HepG2 (cell line): ENCODE data around the gene SIRT7. TPM values are rescaled to one million over a fixed set of nuclear protein-coding genes. Genes with fewer than 3 reads are reported as not detected.
A peak's percentile ranks its signal among the peaks of the same experiment; 100 is the strongest.

Source experiments
- ATF7 ChIP-seq, 2 experiments: fragments of 450-650 bp in 1 of 2; sonication (generic) in 1 of 2; formaldehyde crosslinking in 1 of 2; IDR thresholded peaks; 2 replicates each; pipeline versions ENCODE4 v1.4.0 to v1.6.1; 2016 to 2020; ENCODE audit warnings: antibody characterized with exemption in 1 of 2, mild to moderate bottlenecking in 1 of 2, missing genetic modification reagents in 1 of 2
- ATF7-NPFF ChIP-seq: sonication (generic); formaldehyde crosslinking; IDR thresholded peaks from 2 replicates; pipeline ENCODE4 v1.8.1; 2023; ENCODE audit warnings: mild to moderate bottlenecking, low read depth, missing genetic modification reagents, moderate library complexity
- CBFB ChIP-seq: sonication (generic); formaldehyde crosslinking; IDR thresholded peaks from 2 replicates; pipeline ENCODE4 v1.4.0; 2020; ENCODE audit warnings: missing genetic modification reagents
- DNMT1 ChIP-seq: sonication (generic); formaldehyde crosslinking; IDR thresholded peaks from 2 replicates; pipeline ENCODE4 v1.5.1; 2020; ENCODE audit warnings: mild to moderate bottlenecking, missing genetic modification reagents
- ESRRA ChIP-seq: sonication (generic); formaldehyde crosslinking; IDR thresholded peaks from 2 replicates; pipeline ENCODE4 v1.5.1; 2020; ENCODE audit warnings: mild to moderate bottlenecking, low read depth, missing genetic modification reagents
- KLF11 ChIP-seq: IDR thresholded peaks from 2 replicates; pipeline ENCODE4 v1.6.1; 2016; ENCODE audit warnings: missing compliant biosample characterization
- NR3C1 ChIP-seq: sonication (generic); formaldehyde crosslinking; IDR thresholded peaks from 2 replicates; pipeline ENCODE4 v1.4.0; 2020; ENCODE audit warnings: missing genetic modification reagents
- ONECUT2 ChIP-seq: sonication (generic); formaldehyde crosslinking; IDR thresholded peaks from 2 replicates; pipeline ENCODE4 v1.4.0; 2020; ENCODE audit warnings: missing genetic modification reagents
- SMAD1 ChIP-seq: sonication (generic); formaldehyde crosslinking; IDR thresholded peaks from 2 replicates; pipeline ENCODE4 v1.4.0; 2020; ENCODE audit warnings: missing genetic modification reagents, low read depth, mild to moderate bottlenecking, borderline replicate concordance
- SRF ChIP-seq: IDR thresholded peaks from 2 replicates; pipeline ENCODE4 v1.6.1; 2011; ENCODE audit warnings: mild to moderate bottlenecking, low read depth, low read length, moderate library complexity
- XRCC5 ChIP-seq: fragments of 200-400 bp; formaldehyde crosslinking; optimal IDR thresholded peaks from 2 replicates; pipeline ENCODE3; 2017; ENCODE audit warnings: mild to moderate bottlenecking, low read length
- ZBTB7A ChIP-seq: sonication (generic); formaldehyde crosslinking; IDR thresholded peaks from 2 replicates; pipeline ENCODE4 v1.8.0; 2022; ENCODE audit warnings: mild to moderate bottlenecking, missing genetic modification reagents
- ZFP36 ChIP-seq: fragments of 150-350 bp; IDR thresholded peaks from 2 replicates; pipeline ENCODE4 v1.6.1; 2018; ENCODE audit warnings: borderline replicate concordance, low read length, low read depth; ENCODE audit not compliant: partially characterized antibody
- ZFP41 ChIP-seq: sonication (generic); formaldehyde crosslinking; IDR thresholded peaks from 2 replicates; pipeline ENCODE4 v1.4.0; 2020; ENCODE audit warnings: mild to moderate bottlenecking, missing genetic modification reagents, borderline replicate concordance
- ZFP90 ChIP-seq: sonication (generic); formaldehyde crosslinking; IDR thresholded peaks from 2 replicates; pipeline ENCODE4 v1.8.0; 2022; ENCODE audit warnings: missing genetic modification reagents, mild to moderate bottlenecking, inconsistent platforms, borderline replicate concordance
- ZNF501 ChIP-seq: sonication (generic); formaldehyde crosslinking; IDR thresholded peaks from 2 replicates; pipeline ENCODE4 v1.5.1; 2020; ENCODE audit warnings: mild to moderate bottlenecking, moderate library complexity, missing genetic modification reagents
- ZNF652 ChIP-seq: IDR thresholded peaks from 2 replicates; pipeline ENCODE4 v1.6.1; 2016; ENCODE audit warnings: low read depth, borderline replicate concordance
- ZSCAN30 ChIP-seq: sonication (generic); formaldehyde crosslinking; IDR thresholded peaks from 2 replicates; pipeline ENCODE4 v1.5.0; 2020; ENCODE audit warnings: mild to moderate bottlenecking, missing genetic modification reagents
- polyA plus RNA-seq, 8 experiments: library from polyadenylated mRNA; depleted of rRNA in 3 of 8; stranded (reverse) in 7 of 8; unstranded in 1 of 8; fragments of >200 nt; fragmentation: Illumina TruSeq in 4 of 8; extraction: Trizol in 4 of 8; gene quantifications; 2 replicates each; pipeline versions ENCODE4 v1.2.1 to v1.2.3, GENCODE V29; 2011 to 2016; ENCODE audit warnings: low read depth in 4 of 8, missing spikeins in 1 of 8, mixed read lengths in 1 of 8; ENCODE audit not compliant: insufficient read depth in 1 of 8
- total RNA-seq, 5 experiments: library from RNA; depleted of rRNA; stranded (reverse); fragments of >200 nt; fragmentation: Illumina TruSeq; extraction: Trizol; gene quantifications; 2 replicates each; pipeline ENCODE4 v1.2.3, GENCODE V29; 2016; ENCODE audit warnings: low read depth in 1 of 5
- TF ChIP-seq, protein P1 (sequence below): sonication (generic); formaldehyde crosslinking; IDR thresholded peaks from 2 replicates; pipeline ENCODE4 v1.8.0; 2022; ENCODE audit warnings: mild to moderate bottlenecking, missing genetic modification reagents, borderline replicate concordance
- TF ChIP-seq, protein P2 (sequence below): sonication (generic); formaldehyde crosslinking; conservative IDR thresholded peaks from 2 replicates; pipeline ENCODE4 v1.4.0; 2020; ENCODE audit warnings: missing genetic modification reagents
- TF ChIP-seq, protein P3 (sequence below): sonication (generic); formaldehyde crosslinking; conservative IDR thresholded peaks from 2 replicates; pipeline ENCODE4 v1.4.0; 2020; ENCODE audit warnings: missing genetic modification reagents
- TF ChIP-seq, protein P4 (sequence below): IDR thresholded peaks from 2 replicates; pipeline ENCODE4 v1.6.1; 2016; ENCODE audit warnings: missing genetic modification reagents, missing compliant biosample characterization
- TF ChIP-seq, protein P5 (sequence below): sonication (generic); formaldehyde crosslinking; IDR thresholded peaks from 2 replicates; pipeline ENCODE4 v1.9.0; 2022; ENCODE audit warnings: missing genetic modification reagents, mild to moderate bottlenecking, borderline replicate concordance

The SIRT7 gene
- total and polyA plus RNA-seq, 2 of the 13 experiments (the other 11 are each of a cell fraction or from before 2014, with no cell fraction given) = 8.3 to 24.8 TPM

DNA sequence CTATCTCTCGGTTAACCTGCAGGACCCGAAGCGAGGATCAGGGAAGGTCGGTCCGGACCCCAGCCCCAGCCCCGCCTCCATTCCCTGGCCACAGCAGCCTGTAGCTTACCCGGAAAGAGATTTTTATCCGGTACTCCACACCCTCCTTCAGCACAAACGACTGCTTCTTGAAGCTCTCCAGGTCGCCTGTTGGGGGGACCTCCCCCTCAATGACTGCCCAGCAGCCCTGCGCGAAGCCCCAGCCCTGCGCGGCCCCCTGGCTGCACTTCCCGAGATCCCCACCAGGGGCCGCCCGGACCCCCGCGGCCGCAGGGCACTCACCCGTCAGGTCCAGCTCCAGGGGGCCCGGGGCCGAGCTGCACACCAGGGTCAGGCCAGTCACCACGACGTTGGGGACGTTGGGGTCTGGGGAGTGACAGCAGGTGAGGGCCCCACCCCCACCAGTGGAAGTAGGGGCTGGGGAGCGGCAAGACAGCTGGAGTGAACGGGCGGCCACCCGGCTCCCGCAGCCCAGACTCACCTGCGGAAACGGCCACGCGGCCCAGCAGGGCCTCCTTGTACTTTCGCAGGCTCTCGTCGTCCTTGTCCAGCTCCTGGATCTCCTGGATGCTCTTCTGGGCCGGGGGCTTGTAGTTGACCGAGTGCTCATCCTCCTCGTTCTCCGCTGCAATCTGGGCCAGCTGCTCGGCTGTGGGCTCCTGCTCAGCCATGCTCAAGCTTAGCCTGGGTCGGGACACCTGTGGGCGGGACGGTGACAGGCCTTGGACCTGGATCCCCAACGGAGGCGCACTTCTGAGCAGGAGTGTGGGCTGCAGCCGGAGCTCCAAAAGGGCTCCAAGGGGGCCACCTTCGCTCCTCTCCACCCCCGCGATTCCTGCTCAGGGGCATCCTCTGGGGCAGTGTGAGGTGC is 48.5 kb downstream of the SIRT7 start (continued):
- TF ChIP-seq, protein P1, sequence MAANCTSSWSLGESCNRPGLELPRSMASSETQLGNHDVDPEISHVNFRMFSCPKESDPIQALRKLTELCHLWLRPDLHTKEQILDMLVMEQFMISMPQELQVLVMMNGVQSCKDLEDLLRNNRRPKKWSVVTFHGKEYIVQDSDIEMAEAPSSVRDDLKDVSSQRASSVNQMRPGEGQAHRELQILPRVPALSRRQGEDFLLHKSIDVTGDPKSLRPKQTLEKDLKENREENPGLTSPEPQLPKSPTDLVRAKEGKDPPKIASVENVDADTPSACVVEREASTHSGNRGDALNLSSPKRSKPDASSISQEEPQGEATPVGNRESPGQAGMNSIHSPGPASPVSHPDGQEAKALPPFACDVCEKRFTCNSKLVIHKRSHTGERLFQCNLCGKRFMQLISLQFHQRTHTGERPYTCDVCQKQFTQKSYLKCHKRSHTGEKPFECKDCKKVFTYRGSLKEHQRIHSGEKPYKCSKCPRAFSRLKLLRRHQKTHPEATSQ (CRISPR knock-in tag) = peak; percentile 87
- TF ChIP-seq SRF (no peak), NR3C1 (CRISPR knock-in tag) (no peak), DNMT1 (CRISPR knock-in tag) (0 out of 2 replicates have a peak, but pooled peaks have one; percentile 91), ZBTB7A (no peak; the same call in 1 of the 2 replicates), ATF7-NPFF (CRISPR knock-in tag) (no peak), CBFB (CRISPR knock-in tag) (no peak), KLF11 (CRISPR knock-in tag) (no peak), ESRRA (CRISPR knock-in tag) (no peak), ZSCAN30 (CRISPR knock-in tag) (no peak), XRCC5 (peak; percentile 89), ATF7 (IDR thresholded peaks at IDR 0.05) (no peak), ATF7 (CRISPR knock-in tag; IDR thresholded peaks at IDR 0.05) (no peak), SMAD1 (CRISPR knock-in tag) (no peak), ZFP36 (no peak), ZNF652 (CRISPR knock-in tag) (no peak), ZFP90 (peak; percentile 79), ONECUT2 (no peak), ZFP41 (0 out of 2 replicates have a peak, but pooled peaks have one; percentile 38), ZNF501 (CRISPR knock-in tag) (no peak; the same call in 1 of the 2 replicates)
- TF ChIP-seq, protein P2, sequence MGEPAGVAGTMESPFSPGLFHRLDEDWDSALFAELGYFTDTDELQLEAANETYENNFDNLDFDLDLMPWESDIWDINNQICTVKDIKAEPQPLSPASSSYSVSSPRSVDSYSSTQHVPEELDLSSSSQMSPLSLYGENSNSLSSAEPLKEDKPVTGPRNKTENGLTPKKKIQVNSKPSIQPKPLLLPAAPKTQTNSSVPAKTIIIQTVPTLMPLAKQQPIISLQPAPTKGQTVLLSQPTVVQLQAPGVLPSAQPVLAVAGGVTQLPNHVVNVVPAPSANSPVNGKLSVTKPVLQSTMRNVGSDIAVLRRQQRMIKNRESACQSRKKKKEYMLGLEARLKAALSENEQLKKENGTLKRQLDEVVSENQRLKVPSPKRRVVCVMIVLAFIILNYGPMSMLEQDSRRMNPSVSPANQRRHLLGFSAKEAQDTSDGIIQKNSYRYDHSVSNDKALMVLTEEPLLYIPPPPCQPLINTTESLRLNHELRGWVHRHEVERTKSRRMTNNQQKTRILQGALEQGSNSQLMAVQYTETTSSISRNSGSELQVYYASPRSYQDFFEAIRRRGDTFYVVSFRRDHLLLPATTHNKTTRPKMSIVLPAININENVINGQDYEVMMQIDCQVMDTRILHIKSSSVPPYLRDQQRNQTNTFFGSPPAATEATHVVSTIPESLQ (CRISPR knock-in tag) = no peak
- TF ChIP-seq, protein P3, sequence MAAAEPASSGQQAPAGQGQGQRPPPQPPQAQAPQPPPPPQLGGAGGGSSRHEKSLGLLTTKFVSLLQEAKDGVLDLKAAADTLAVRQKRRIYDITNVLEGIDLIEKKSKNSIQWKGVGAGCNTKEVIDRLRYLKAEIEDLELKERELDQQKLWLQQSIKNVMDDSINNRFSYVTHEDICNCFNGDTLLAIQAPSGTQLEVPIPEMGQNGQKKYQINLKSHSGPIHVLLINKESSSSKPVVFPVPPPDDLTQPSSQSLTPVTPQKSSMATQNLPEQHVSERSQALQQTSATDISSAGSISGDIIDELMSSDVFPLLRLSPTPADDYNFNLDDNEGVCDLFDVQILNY (CRISPR knock-in tag) = no peak
- TF ChIP-seq, protein P4, sequence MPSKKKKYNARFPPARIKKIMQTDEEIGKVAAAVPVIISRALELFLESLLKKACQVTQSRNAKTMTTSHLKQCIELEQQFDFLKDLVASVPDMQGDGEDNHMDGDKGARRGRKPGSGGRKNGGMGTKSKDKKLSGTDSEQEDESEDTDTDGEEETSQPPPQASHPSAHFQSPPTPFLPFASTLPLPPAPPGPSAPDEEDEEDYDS (CRISPR knock-in tag) = no peak
- TF ChIP-seq, protein P5, sequence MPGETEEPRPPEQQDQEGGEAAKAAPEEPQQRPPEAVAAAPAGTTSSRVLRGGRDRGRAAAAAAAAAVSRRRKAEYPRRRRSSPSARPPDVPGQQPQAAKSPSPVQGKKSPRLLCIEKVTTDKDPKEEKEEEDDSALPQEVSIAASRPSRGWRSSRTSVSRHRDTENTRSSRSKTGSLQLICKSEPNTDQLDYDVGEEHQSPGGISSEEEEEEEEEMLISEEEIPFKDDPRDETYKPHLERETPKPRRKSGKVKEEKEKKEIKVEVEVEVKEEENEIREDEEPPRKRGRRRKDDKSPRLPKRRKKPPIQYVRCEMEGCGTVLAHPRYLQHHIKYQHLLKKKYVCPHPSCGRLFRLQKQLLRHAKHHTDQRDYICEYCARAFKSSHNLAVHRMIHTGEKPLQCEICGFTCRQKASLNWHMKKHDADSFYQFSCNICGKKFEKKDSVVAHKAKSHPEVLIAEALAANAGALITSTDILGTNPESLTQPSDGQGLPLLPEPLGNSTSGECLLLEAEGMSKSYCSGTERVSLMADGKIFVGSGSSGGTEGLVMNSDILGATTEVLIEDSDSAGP (CRISPR knock-in tag) = peak; percentile 82; the same call in 1 of the 2 replicates
